ENCODE results near the gene KIAA1671.
A peak's percentile ranks its signal among the peaks of the same experiment; 100 is the strongest.

KIAA1671 gene

DNA sequence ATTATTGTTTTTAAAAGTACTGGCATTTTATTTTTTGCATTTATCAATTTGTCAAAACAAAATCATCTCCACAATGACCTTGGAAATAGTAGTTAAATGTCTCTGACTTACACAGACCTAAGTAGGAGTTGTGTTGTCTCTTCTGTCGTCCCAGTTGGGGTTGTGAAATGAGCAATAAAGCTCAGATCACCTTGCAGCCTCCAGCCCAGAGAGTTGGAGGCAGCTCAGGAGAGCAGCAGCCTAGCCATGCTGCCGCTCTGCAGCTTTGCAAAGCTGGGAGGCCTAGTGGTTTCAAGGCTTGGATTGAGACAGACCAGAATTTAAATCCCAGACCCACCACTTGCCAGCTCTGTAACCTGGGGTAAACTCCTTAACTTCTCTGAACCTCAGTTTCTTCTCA lies 181.9 kb downstream of the KIAA1671 start:
- DNase-seq: no peak

DNA sequence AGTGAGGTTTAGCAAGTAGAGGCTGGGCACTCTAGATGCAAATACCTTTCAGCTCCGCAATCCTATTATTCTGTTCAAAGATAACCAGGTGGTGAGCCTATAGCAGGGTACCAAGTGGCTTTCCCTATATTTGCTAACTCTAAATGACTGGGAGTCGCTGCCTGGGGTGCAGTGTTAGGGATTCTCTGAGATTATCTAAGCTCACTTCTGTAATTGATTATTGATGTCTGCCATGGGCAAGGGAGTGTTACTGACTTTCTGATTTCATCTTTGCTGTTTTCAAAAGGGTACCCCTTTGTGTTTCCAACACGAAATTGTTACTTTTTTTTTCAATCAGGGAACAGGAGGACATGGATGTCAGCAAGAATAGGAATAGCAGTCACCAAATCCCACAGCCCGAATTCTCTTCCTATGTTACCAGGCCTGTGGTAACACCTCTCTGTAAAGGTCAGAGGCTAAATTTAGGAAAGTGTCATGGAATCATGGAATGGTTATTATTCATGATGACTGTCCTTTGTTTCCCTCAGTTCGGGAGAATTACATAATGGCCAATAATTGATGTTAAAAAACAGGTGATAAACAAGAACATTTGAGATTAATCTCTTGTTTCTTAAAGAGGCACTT lies 184.5 kb downstream of the KIAA1671 start:
- DNase-seq: no peak

DNA sequence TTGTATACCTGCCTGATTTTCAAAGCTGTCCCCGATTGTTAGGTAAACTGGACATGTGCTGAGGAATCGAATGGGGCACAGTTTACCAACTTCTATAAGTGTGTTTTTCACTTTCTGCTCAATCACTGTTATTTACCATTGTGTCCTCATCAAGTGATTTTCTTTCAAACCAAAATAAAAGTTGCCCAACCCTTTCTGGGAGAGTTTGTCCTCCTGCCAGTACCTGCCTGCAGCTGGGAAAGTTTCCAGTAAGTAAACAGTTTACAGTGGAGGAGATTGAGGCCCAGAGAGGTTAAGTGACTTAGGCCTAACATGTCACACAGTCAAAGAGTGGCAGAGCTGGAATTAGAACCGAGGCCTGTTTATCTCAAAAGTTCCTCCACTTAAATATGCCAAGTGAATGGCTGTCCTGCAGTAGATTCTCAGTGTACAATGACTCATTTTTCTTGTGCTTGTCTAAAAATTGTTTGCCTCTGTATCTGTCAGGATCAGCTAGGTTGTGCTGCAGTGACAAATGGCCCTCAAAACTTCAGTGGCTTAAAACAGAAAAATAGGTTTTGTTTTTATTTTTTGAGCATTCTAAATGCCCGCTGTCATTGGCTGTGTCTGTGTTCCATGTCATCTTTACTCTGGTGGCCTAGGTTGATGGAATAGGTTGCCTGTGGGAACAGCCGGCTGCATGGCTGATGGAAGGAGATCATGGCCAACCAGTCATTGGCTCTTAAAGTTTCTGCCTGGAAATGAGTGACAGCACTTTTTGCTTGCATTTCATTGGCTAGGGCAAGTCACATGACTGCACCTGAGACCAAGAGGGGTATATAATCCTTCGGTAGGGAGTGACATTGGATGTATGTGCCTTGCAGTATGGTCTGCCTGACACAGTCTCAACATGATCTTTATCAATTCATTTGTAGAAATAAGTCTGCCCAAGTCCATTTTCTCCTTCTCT lies 185.3 kb downstream of the KIAA1671 start:
- no peak for DNase-seq

DNA sequence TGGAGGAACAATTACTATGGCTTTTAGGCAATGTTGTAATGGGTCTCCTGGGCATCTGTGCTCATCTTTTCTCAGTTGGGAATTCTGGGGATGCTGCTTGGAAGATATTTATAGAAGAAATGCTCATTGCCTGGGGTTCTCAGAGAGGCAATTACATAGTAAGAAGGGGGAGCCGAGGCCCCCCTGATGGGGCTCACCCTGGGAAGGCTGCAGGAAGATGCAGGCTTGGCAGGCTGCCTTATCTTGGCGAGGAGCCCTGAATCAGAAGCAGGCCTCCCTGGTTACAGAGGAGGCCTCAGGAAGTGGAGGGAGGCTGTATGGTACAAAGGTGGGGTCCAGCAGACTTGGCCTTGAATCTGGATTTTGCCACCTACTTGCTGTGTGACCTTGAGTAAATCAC lies 186.5 kb downstream of the KIAA1671 start:
- peak in 13 of 51 donors; percentile 11 to 49 (median 20) for DNase-seq

DNA sequence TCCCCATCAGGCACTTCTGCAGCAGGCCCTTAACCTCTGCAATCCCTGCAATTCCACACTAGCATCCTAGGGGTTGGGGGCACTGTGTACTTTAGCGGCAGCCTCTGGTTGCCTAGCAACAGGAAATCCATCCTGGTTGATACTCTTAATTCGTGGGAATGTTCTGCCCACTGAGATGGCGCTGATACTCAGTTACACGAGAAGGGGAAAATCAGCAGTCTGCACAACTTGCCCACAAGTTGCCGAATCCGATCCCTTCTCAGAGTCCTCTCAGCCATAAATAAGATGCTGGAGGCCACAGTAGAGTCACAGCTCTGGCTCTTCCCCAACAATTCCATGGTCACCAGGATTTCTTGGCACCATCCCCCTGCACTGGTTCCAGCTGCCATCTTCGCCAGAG lies 189.6 kb downstream of the KIAA1671 start:
- DNase-seq: peak in 4 of 51 donors; percentile 11 to 25 (median 16)

DNA sequence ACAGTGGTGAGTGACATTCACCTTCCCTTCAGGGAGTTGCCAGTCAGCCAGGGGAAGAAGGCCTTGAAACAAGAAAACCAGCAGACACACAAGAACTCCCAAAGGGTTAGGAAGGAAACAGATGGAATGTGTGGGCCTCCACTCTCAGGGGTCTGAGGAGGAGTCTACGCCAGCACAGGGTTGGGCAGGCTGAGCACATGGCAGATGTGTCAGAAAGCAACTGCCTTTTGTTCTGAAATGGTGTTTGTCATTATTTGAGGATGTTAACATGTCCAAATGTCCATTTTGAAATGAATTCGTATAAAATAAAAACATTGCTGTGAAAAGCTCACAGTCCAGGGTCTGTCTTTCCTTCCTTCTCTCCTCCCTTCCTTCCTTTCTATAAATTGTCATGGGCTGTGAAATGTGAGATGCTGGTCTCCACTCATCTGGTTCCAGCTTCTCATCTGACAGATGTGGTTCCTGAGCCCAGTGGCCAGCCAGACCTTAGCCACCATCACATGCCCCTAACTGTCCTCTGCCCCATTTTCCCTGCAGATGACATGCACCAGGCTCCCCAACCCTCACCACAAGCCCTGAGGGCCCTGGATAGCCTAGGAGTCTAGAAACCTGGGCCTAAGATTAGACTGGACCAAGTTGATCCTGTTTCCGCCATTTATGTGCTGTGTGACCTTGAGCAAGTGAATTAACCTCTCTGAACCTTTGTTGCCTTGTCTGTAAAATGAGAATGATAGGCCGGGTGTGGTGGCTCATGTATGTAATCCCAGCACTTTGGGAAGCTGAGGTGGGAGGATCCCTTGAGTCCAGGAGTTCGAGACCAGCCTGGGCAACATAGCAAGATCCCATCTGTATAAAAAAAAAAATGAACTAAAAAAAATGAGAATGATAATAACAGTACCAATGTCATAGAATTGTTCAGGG lies 190.9 kb downstream of the KIAA1671 start:
- no peak for DNase-seq

DNA sequence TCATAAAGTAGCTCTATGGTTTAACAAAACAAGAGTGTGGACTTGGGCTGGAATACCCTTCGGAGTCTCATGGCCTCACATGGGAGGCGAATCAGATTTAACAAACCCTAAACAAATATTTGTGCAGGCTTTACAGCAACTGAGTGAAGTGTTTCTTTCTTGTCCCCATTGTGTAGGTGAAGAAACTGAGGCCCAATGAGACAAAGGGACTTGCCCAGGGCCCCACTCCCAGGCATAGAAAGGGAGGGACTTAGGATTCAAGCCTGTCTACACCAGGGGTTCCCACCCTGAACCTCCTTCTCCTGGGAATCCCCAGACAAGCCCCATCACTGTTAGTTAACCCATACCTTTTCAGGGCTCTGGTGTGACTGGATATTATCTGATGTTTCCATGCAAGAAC lies 192.0 kb downstream of the KIAA1671 start:
- DNase-seq: no peak

DNA sequence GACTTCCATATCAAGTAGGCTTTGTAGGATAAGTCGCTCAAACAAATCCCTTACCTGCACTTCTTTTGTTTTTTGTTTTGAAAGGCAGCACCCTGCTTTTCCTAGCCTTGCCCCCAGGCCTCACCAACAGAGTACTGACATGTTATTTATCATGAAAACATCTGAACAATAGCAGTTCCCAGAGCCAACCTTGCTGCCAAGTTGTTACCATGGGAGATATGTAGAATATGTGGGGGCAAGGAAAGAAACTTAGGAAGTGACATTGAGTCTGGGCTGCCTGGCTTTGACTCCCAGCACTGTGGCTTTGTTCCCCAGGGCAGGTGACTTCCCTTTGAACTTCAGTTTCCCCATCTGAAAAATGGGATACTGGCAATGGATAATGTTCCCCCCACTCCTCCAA lies 193.8 kb downstream of the KIAA1671 start:
- no peak for DNase-seq

DNA sequence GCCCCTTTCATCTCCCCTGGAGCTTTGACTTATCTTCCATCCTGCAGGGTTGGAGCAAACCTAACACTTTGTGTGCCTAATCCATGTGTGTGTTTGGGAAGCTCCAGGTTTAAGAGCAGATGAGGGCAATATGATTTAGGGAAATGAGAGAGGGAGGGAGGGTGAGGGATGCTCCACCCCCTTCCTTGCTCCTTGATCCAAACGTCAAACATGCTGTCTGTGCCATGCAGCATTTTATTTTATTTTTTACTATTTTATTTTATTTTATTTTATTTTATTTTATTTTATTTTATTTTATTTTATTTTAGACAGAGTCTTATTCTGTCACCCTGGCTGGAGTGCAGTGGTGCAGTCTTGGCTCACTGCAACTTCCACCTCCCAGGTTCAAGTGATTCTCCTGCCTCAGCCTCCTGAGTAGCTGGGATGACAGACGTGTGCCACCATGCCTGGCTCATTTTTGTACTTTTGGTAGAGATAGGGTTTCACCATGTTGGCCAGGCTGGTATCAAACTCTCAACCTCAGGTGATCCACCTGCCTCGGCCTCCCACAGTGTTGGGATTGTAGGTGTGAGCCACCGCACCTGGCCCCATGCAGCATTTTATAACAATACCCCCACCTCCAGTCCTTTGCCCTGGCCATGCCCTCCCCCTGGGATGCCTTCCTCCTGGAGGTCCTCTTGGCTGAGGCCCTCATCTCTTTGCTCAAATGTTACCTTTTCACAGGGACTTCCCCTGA lies 194.6 kb downstream of the KIAA1671 start:
- no peak for DNase-seq

DNA sequence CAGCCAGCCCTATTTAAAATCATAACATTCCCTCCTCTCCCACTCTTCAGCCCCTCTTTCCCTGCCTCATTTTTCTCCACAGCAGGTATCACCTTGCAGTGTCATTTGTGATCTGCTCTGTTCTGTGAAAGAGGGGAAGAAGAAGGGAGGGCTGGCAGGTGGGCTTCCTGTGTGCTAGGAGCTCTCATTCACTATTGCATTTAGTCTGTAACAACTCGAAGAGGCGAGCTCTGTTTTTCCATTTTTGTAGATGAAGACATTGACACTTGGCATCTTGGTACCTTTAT lies 195.1 kb downstream of the KIAA1671 start:
- no peak for DNase-seq

DNA sequence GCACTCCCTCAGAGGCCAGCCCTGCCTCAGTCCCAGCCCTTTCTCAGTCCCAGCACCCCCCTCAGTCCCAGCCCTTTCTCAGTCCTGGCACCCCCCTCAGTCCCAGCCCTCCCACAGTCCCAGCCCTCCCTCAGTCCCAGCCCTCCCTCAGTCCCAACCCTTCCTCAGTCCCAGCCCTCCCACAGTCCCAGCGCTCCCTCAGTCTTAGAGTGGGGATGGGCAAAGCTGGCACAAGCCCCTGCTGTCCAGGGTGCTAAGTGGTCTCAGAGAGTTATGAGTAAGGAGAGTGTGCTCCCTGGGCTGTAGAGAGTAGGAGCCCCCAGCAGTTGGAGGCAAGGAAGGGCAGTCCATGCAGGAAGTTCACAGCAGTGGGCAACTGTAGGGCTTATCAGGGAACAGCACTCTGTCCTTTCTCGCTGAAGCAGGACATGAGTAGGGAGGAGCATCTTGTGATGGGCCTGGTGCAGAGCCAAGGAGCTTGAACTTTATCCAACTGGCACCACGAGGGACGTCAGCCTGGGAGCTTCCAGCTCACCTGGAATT lies 195.7 kb downstream of the KIAA1671 start:
- peak in 1 of 51 donors; percentile 9 for DNase-seq

DNA sequence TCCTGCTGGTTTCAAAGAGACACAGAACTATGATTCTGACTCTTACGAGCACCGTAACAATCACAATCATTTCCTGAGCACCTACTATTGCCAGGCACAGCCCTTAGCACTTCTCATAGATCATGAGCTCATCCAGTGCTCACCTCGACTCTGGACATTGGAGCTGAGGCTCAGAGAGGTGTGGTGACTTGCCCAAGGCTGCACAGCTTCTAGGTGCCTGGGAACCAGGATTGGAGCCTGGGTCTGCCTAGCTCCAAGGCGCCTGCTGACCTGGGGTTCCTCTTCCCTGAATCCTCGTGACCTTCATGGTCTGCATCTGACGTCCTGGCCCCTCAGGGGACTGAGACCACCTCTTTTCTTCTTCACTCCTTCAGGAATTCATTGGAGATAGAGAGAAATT lies 196.5 kb downstream of the KIAA1671 start:
- DNase-seq: no peak

DNA sequence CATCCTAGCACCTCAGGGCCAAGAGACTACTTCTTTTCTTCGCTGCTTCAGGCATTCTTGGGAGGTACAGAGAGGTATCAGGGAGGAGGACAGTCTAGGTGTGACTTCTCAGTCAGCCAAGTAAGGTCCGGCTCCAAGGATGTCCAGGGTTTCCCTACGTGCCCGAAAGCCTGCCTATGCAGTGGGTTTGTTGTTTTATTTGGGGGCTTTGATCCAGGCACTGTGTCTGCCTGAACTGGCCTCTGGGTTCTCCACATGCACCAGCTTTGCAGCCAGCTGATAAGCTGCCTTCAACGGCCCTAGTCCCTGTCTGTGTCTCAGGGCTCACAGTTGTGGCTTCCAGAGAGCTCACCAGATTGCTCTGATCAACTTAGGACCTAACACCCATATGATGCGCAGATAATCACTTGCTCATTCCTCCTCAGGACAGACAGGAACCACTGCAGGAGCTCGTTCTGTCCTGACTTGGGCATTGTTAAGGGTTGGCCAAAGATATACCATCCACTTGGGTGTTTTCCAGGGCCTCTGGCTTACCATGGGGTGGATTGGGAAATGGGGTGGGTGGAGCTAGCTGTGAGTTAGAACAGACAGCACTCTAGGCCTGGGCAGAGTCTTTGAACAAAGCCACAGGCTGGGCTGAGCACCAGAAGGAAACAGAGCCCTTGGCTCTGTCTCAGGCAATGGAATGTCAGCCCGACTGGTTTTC lies 201.6 kb downstream of the KIAA1671 start:
- DNase-seq: peak in 13 of 51 donors; percentile 4 to 48 (median 21)

DNA sequence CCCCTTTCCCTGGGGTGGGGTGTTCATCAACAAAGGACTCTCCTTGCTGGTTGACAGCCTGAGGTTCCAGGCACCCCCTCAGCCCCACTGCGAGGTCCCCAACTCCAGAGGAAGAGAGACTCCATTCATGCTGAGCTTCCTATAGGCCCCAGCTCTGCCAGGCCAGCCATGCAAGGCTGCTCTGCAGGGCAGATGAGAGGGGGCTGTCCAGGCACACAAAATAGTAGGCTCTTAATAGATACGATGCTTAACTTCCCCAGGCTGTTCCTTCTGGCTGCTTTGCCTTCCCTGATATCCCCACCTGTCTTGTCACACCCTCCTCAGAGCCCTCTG lies 202.1 kb downstream of the KIAA1671 start:
- no peak for DNase-seq

DNA sequence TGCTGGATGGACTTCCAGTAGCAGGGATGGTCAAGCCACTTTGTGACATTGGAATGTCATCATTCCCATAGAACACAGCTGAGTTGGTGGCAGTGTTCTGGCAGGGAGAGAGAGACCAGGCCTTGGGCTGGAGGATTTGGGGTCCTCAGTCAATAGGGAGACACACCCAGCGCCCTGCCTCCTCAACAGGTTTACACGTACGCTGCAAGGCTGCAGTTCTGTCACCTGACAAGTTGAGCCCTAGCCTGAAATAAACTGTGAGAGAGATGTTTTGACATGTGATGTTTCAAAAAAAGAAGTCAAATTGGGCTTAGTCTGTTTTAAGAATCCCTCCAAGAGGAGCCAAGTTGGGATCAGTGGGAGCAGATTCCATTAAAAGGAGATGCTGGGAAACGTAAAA lies 204.2 kb downstream of the KIAA1671 start:
- DNase-seq: no peak

DNA sequence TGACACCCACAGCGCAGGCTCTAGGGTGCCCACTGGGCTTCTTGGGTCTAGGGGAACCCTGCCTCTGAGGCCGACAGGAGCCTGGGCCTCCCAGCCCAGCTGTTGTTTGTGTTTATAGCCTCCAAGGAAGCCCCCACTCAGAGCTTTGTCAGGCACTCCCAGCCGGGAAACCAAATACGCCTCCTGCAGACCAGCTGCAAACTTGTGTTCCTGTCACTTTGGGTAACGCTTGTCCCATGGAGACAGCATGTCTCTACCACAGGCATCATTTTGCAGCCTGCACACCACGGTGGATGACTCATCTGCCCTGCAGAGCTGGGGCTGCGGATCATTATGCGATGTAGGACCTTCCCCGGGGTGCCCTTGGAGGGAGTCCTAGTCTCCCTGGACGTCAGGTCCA lies 206.5 kb downstream of the KIAA1671 start:
- DNase-seq: peak in 2 of 51 donors; percentile 6 to 26

DNA sequence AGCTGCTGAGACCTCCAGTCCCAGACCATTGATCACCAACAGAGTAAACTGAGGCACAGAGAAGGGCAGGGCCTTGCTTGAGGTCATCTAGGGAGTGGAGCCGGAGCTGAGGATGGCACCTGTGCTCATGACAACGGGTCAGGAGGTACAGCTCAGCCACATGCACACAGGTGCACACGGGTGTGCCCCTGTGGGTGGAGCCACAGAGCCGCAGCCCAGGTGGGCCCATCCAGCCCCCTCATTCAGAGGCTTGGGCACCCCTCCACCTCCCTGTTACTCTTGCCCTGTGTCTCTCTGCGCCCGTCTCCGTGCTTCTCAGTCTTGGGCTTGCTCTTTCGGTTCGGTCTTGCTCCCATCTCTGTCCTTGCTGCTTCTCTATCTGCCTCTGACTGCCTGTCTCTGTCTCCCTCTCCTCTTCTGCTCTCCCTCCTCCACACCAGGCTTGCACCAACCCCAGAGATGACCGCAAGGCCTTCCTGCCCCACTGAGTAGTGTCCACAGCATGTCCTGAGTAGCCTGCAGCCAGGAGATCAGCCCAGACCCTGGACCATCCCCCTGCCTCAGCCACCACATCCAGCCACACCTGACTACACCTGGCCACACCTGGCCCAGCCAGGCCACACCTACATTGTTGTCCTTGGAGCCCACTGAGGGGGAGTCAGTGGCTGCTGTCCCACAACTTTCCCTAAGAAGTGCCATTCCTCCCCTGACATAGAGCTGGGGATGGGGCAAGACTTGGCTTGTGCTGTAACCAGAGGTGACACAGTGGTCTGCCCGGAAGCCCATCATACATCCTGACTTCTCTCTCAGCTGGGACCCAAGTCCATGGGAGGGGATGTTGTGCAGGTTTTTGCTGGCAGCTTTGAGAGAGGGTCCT lies 207.8 kb downstream of the KIAA1671 start:
- DNase-seq: no peak

DNA sequence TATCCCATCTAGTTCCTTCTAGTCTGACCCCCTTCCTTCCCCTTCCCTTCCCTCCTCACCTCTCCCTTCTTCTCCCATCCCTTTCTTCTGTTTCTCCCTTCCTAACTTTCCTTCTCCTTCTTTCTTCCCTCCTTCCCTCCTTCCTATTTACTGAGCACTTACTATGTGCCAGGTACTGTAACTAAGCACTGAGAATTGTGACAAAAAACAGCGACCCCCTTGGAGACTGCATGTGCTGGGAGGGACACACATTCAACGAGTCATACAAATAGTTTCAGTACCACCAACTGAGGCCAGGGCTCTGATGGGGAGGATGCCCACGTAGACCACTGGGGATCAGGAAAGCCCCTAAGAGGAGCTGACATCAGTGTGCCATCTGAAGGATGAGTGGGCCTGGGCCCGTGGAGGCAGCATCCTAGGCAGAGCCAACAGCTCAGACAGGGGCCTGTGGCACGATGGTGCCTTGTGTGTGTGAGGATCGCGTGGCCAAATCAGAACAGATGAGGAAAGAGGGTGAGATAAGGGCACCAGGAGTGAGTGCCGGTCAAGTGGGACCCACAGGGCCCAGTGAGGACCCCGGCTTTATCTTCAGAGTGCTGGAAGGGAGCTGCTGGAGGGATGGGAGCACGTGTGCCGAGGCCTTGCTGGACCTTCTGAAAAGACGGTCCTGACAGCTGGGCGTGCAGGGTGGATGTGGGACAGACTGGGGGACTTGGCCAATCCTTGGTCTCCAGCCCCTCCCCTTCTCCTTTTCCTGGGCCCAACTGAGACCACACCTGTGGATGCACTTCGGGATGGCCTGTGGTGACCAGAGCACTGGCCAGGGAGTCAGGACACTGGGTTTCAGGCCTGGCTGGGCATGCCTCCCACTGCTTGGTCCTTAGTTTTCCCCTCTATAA lies 208.8 kb downstream of the KIAA1671 start:
- DNase-seq: no peak

Data from hypothalamus (tissue), 51 donors.